ENCODE data around the gene NUTM2A. TPM values are rescaled to one million over a fixed set of nuclear protein-coding genes. Genes with fewer than 3 reads are reported as not detected.
"Not testable (repeated sequence)": the region's sequence is repeated elsewhere in the genome, so short reads cannot be mapped to it uniquely, and the experiment has no call there.

The NUTM2A gene
- total RNA-seq, 1 experiment from 2014 or later: 0.83 TPM

DNA sequence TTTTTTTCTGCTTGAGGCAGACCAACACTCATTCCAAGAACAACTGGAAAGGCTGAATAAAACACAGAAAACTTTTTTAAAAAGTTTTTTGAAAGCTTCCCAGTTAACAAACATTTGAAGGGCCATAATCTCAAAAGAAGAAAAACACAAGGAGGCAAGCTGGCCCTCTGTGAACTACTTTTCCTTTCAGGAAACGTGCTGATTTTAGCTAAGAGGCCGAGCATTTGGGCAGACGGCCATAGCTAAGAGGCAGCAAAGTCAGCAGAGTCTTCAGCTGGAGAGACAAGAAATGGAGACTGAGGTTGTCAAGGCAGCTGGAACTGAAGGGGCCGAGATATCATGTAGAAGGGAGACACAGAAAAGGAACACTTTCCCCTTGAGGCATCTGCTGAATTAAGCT is 18.3 kb upstream of the NUTM2A start:
- H3K23ac ChIP-seq (ENCODE audit: insufficient read length, low read depth, low read length); H3K4me2 ChIP-seq (ENCODE audit: insufficient read depth, insufficient read length, low read length); H2AK5ac ChIP-seq (ENCODE audit: insufficient read length, low read length); H3K14ac ChIP-seq (ENCODE audit: insufficient read depth, low read length); DNase-seq; H2BK15ac ChIP-seq (ENCODE audit: low read depth, low read length); H3K9me3 ChIP-seq (ENCODE audit: control insufficient read depth, low read depth, low read length); H3K4me3 Mint-ChIP-seq; H3K79me2 ChIP-seq (ENCODE audit: insufficient read depth, low read length); H3K9ac ChIP-seq (ENCODE audit: extremely low read depth, insufficient read length, low read length); H3K27ac ChIP-seq (ENCODE audit: insufficient read length, low read depth, low read length); H3K27ac Mint-ChIP-seq; H3K56ac ChIP-seq (ENCODE audit: insufficient read length, low read depth, low read length); H3K9me3 Mint-ChIP-seq; H3K36me3 Mint-ChIP-seq (ENCODE audit: insufficient read depth in 1 of 3, low read depth in 3 of 3); H3K27me3 Mint-ChIP-seq (ENCODE audit: low read depth); H3K4me1 ChIP-seq (ENCODE audit: insufficient read depth, low read length); H3K79me1 ChIP-seq (ENCODE audit: insufficient read depth, low read depth, low read length, poor library complexity, severe bottlenecking); H4K5ac ChIP-seq (ENCODE audit: insufficient read length, low read depth, low read length); H2BK20ac ChIP-seq (ENCODE audit: low read depth, low read length, poor library complexity, severe bottlenecking); H3K4me1 Mint-ChIP-seq; H2BK120ac ChIP-seq (ENCODE audit: low read depth, low read length, poor library complexity, severe bottlenecking); H2BK5ac ChIP-seq (ENCODE audit: insufficient read length, low read length); H4K91ac ChIP-seq (ENCODE audit: insufficient read length, low read depth, low read length); H3K18ac ChIP-seq (ENCODE audit: insufficient read length, low read depth, low read length); H4K8ac ChIP-seq (replicated peaks; ENCODE audit: insufficient read length, low read depth, low read length); H3K4ac ChIP-seq (ENCODE audit: low read depth, low read length); H3K27me3 ChIP-seq (ENCODE audit: insufficient read depth, low read length); H3K23me2 ChIP-seq (ENCODE audit: insufficient read length, low read depth, low read length, poor library complexity, severe bottlenecking); H4K20me1 ChIP-seq (ENCODE audit: control insufficient read depth, insufficient read depth, insufficient read length); H2BK12ac ChIP-seq (ENCODE audit: insufficient read length, low read depth, low read length); H3T11ph ChIP-seq (ENCODE audit: low read length); H2AFZ ChIP-seq (ENCODE audit: low read length): not testable (repeated sequence)
- no CpG with 5 or more reads among the region's 4 CpGs for WGBS (ENCODE audit: extremely low coverage, insufficient read length, low lambda C conversion rate)

- not testable (repeated sequence) for H3K4me1 ChIP-seq (ENCODE audit: insufficient read depth, low read length); H3K9me3 Mint-ChIP-seq
- no CpG with 5 or more reads among the region's 5 CpGs for WGBS (ENCODE audit: extremely low coverage, insufficient read length, low lambda C conversion rate)
Observed at GRCh38 chr10:87210309-87210708, 14.9 kb upstream of the NUTM2A start.

More at GRCh38 chr10:87210309-87210708, 14.9 kb upstream of the NUTM2A start:
- not testable (repeated sequence) for H4K20me1 ChIP-seq (ENCODE audit: control insufficient read depth, insufficient read depth, insufficient read length); H3K79me1 ChIP-seq (ENCODE audit: insufficient read depth, low read depth, low read length, poor library complexity, severe bottlenecking); DNase-seq; H3K23ac ChIP-seq (ENCODE audit: insufficient read length, low read depth, low read length); H3K27me3 Mint-ChIP-seq (ENCODE audit: low read depth); H3K27ac ChIP-seq (ENCODE audit: insufficient read length, low read depth, low read length); H4K91ac ChIP-seq (ENCODE audit: insufficient read length, low read depth, low read length); H3K79me2 ChIP-seq (ENCODE audit: insufficient read depth, low read length); H3K23me2 ChIP-seq (ENCODE audit: insufficient read length, low read depth, low read length, poor library complexity, severe bottlenecking); H3K18ac ChIP-seq (ENCODE audit: insufficient read length, low read depth, low read length); H3K56ac ChIP-seq (ENCODE audit: insufficient read length, low read depth, low read length); H2AK5ac ChIP-seq (ENCODE audit: insufficient read length, low read length); H3K4ac ChIP-seq (ENCODE audit: low read depth, low read length); H4K8ac ChIP-seq (replicated peaks; ENCODE audit: insufficient read length, low read depth, low read length); H3K14ac ChIP-seq (ENCODE audit: insufficient read depth, low read length); H2BK15ac ChIP-seq (ENCODE audit: low read depth, low read length); H4K5ac ChIP-seq (ENCODE audit: insufficient read length, low read depth, low read length); H3K4me3 Mint-ChIP-seq; H3K36me3 Mint-ChIP-seq (ENCODE audit: insufficient read depth in 1 of 3, low read depth in 3 of 3); H3K4me2 ChIP-seq (ENCODE audit: insufficient read depth, insufficient read length, low read length); H3K4me1 Mint-ChIP-seq; H2AFZ ChIP-seq (ENCODE audit: low read length); H2BK20ac ChIP-seq (ENCODE audit: low read depth, low read length, poor library complexity, severe bottlenecking); H3K27me3 ChIP-seq (ENCODE audit: insufficient read depth, low read length); H2BK5ac ChIP-seq (ENCODE audit: insufficient read length, low read length); H3K9me3 ChIP-seq (ENCODE audit: control insufficient read depth, low read depth, low read length); H3T11ph ChIP-seq (ENCODE audit: low read length); H2BK12ac ChIP-seq (ENCODE audit: insufficient read length, low read depth, low read length); H2BK120ac ChIP-seq (ENCODE audit: low read depth, low read length, poor library complexity, severe bottlenecking); H3K9ac ChIP-seq (ENCODE audit: extremely low read depth, insufficient read length, low read length); H3K27ac Mint-ChIP-seq
